Activated T-helper 1 cell treated with Interleukin-2 at 50 U/mL for 16 hours (primary cell): Measurements from ENCODE around the gene LARP4.

Experiments used
- DNase-seq: peaks from one replicate; pipeline ENCODE4 v3.0.0-alpha.2; 2020; ENCODE audit warnings: low read depth

The LARP4 gene

GRCh38 chr12:50525422-50525821 is 124.7 kb downstream of the LARP4 start:
- DNase-seq, result no peak

- DNase-seq, result no peak
These were observed 126.7 kb downstream of the LARP4 start for GRCh38 chr12:50527359-50527726.

GRCh38 chr12:50528800-50529199 is 128.1 kb downstream of the LARP4 start:
- no peak for DNase-seq

GRCh38 chr12:50529345-50529744 is 128.7 kb downstream of the LARP4 start:
- DNase-seq, result no peak
